ENCODE measurements around the gene SESN1. TPM values are rescaled to one million over a fixed set of nuclear protein-coding genes. Genes with fewer than 3 reads are reported as not detected.
A peak's percentile ranks its signal among the peaks of the same experiment; 100 is the strongest.

SESN1 gene
- total RNA-seq, 1 experiment from 2014 or later, result 17.5 TPM

DNA sequence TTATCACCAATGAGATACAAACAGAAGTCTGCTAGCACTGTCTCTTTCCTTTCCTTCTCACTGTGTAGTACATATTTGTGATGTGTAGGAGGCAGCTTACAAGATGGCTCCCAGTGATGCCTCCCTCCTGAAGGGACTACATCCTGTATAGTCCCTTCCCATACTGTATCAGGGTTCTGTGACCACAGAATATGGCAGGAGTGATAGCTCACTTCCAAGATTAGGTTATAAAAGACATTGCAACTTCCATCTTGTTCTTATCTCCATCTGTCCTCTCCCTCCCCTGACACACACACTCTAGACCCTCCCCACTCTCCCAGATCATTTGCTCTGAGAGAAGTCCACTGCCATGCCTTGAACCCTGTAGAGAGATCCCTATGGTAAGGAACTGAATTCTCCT lies 38.0 kb downstream of the SESN1 start:
- Mint-ChIP-seq H3K9me3 (no peaks in the 10 kb centered on the region), H3K27me3 (ENCODE audit: low read depth) (no peaks in the 10 kb centered on the region), H3K4me1 (peaks cover 16 to 24% of the 10 kb centered on the region in 2 experiments), H3K36me3 (ENCODE audit: insufficient read depth in 1 of 3, low read depth in 3 of 3) (no peaks in the 10 kb centered on the region), H3K27ac (peak overlapping the region in 1 of 3 experiments; percentile 37; a peak in 1 of 7 replicates), H3K4me3 (no peak overlapping the region)
- Histone ChIP-seq H3K23me2 (ENCODE audit: insufficient read length, low read depth, low read length, poor library complexity, severe bottlenecking) (no peaks in the 10 kb centered on the region), H3K23ac (ENCODE audit: insufficient read length, low read depth, low read length) (no peak overlapping the region), H3K9ac (ENCODE audit: extremely low read depth, insufficient read length, low read length) (no peak overlapping the region), H3K18ac (ENCODE audit: insufficient read length, low read depth, low read length) (no peak overlapping the region), H3K27ac (ENCODE audit: insufficient read length, low read depth, low read length) (no peak overlapping the region), H2BK20ac (ENCODE audit: low read depth, low read length, poor library complexity, severe bottlenecking) (no peak overlapping the region), H4K91ac (ENCODE audit: insufficient read length, low read depth, low read length) (no peak overlapping the region), H3K4me1 (ENCODE audit: insufficient read depth, low read length) (no peaks in the 10 kb centered on the region; the same call in 1 of the 2 replicates), H2BK15ac (ENCODE audit: low read depth, low read length) (no peak overlapping the region), H2AK5ac (ENCODE audit: insufficient read length, low read length) (no peak overlapping the region), H3K14ac (ENCODE audit: insufficient read depth, low read length) (no peak overlapping the region), H2BK12ac (ENCODE audit: insufficient read length, low read depth, low read length) (no peak overlapping the region), H4K20me1 (ENCODE audit: control insufficient read depth, insufficient read depth, insufficient read length) (no peaks in the 10 kb centered on the region), H3K79me1 (ENCODE audit: insufficient read depth, low read depth, low read length, poor library complexity, severe bottlenecking) (no peaks in the 10 kb centered on the region), H3K56ac (ENCODE audit: insufficient read length, low read depth, low read length) (no peak overlapping the region), H3K27me3 (ENCODE audit: insufficient read depth, low read length) (no peaks in the 10 kb centered on the region), H3K4me2 (ENCODE audit: insufficient read depth, insufficient read length, low read length) (no peak overlapping the region), H4K8ac (replicated peaks; ENCODE audit: insufficient read length, low read depth, low read length) (no peak overlapping the region), H4K5ac (ENCODE audit: insufficient read length, low read depth, low read length) (no peak overlapping the region), H2BK120ac (ENCODE audit: low read depth, low read length, poor library complexity, severe bottlenecking) (no peak overlapping the region), H2AFZ (ENCODE audit: low read length) (no peak overlapping the region), H3K4ac (ENCODE audit: low read depth, low read length) (no peak overlapping the region), H3K79me2 (ENCODE audit: insufficient read depth, low read length) (no peaks in the 10 kb centered on the region), H2BK5ac (ENCODE audit: insufficient read length, low read length) (no peak overlapping the region), H3K9me3 (ENCODE audit: control insufficient read depth, low read depth, low read length) (no peaks in the 10 kb centered on the region), H3T11ph (ENCODE audit: low read length) (no peak overlapping the region)
- TF ChIP-seq, protein P1, sequence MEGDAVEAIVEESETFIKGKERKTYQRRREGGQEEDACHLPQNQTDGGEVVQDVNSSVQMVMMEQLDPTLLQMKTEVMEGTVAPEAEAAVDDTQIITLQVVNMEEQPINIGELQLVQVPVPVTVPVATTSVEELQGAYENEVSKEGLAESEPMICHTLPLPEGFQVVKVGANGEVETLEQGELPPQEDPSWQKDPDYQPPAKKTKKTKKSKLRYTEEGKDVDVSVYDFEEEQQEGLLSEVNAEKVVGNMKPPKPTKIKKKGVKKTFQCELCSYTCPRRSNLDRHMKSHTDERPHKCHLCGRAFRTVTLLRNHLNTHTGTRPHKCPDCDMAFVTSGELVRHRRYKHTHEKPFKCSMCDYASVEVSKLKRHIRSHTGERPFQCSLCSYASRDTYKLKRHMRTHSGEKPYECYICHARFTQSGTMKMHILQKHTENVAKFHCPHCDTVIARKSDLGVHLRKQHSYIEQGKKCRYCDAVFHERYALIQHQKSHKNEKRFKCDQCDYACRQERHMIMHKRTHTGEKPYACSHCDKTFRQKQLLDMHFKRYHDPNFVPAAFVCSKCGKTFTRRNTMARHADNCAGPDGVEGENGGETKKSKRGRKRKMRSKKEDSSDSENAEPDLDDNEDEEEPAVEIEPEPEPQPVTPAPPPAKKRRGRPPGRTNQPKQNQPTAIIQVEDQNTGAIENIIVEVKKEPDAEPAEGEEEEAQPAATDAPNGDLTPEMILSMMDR (conservative IDR thresholded peaks at IDR 0.05), result no peak
- no peak for DNase-seq

All from H9 (cell line).